Endothelial cell of umbilical vein (primary cell): ENCODE data around the gene HPSE2. TPM values are rescaled to one million over a fixed set of nuclear protein-coding genes. Genes with fewer than 3 reads are reported as not detected.

Experiments
- BruUV-seq: library from RNA; stranded (reverse); fragments of 400-500 nt; replicated peaks from 2 replicates; lab custom pipeline; 2021; lab: Mats Ljungman, UMichigan
- CTCF ChIA-PET: fragments of 300-600, 350-600 bp; sonication (Branson Sonifier 250); formaldehyde crosslinking; loops from one replicate; lab custom pipeline; 2021; ENCODE audit warnings: antibody characterized with exemption, inconsistent platforms; lab: Charles Lee
- POLR2A ChIA-PET: fragments of 300-600, 350-600 bp; sonication (Branson Sonifier 250); formaldehyde crosslinking; loops from one replicate; lab custom pipeline; 2021; ENCODE audit warnings: antibody characterized with exemption, inconsistent platforms; lab: Charles Lee
- DNase-seq: peaks from one replicate; pipeline ENCODE4 v3.0.0-alpha.2; 2011; ENCODE audit warnings: low read depth, low spot score
- FAIRE-seq: peaks from 2 replicates; lab custom pipeline; 2011; peaks lifted over from hg19 to GRCh38; lab: Jason Lieb, UNC
- H2AFZ ChIP-seq: 2 replicates; pipeline ENCODE4 v1.6.0; 2012; ENCODE audit warnings: low read depth, low read length, control low read depth, inconsistent platforms
- H3K27ac ChIP-seq: 2 replicates; pipeline ENCODE4 v1.5.1; 2011; ENCODE audit warnings: low read depth, mild to moderate bottlenecking, control low read depth, low read length, moderate library complexity; ENCODE audit not compliant: insufficient read depth
- H3K27me3 ChIP-seq, 2 experiments: 2 replicates each; pipeline versions ENCODE4 v1.6.0 to v1.6.1; 2011; ENCODE audit warnings: low read length in 2 of 2, mixed read lengths in 1 of 2; ENCODE audit not compliant: control insufficient read depth in 2 of 2, insufficient read depth in 2 of 2
- H3K36me3 ChIP-seq, 2 experiments: 2 replicates in 1 of 2; 3 replicates in 1 of 2; pipeline ENCODE4 v1.5.1; 2011; ENCODE audit warnings: low read length in 2 of 2, mild to moderate bottlenecking in 1 of 2, moderate library complexity in 1 of 2; ENCODE audit not compliant: control insufficient read depth in 2 of 2, insufficient read depth in 2 of 2; ENCODE audit errors: extremely low read depth in 1 of 2
- H3K4me1 ChIP-seq: 3 replicates; pipeline ENCODE4 v1.5.1; 2011; ENCODE audit warnings: mild to moderate bottlenecking, low read length; ENCODE audit not compliant: control insufficient read depth, insufficient read depth; ENCODE audit errors: extremely low read depth
- H3K4me2 ChIP-seq: 2 replicates; pipeline ENCODE4 v1.6.1; 2011; ENCODE audit warnings: low read length, control low read depth, mixed read lengths; ENCODE audit not compliant: insufficient read depth
- H3K4me3 ChIP-seq, 3 experiments: fragments of 200-600 bp in 1 of 3; sonication (generic), shearing (Covaris generic) in 1 of 3; replicated peaks in 1 of 3; 2 replicates each; pipeline ENCODE4 v1.5.1; 2011 to 2016; ENCODE audit warnings: control low read depth in 3 of 3, low read length in 3 of 3, mild to moderate bottlenecking in 2 of 3, inconsistent platforms in 1 of 3, low read depth in 1 of 3, moderate library complexity in 1 of 3; ENCODE audit not compliant: insufficient read depth in 1 of 3
- H3K79me2 ChIP-seq: 2 replicates; pipeline ENCODE4 v1.6.0; 2012; ENCODE audit warnings: low read length, inconsistent platforms; ENCODE audit not compliant: control insufficient read depth, insufficient read depth
- H3K9ac ChIP-seq: replicated peaks from 2 replicates; pipeline ENCODE3; 2011; ENCODE audit warnings: low read length, control low read depth; ENCODE audit not compliant: insufficient read depth; ENCODE audit errors: extremely low read depth
- H3K9me1 ChIP-seq: replicated peaks from 3 replicates; pipeline ENCODE4 v1.6.0; 2011; ENCODE audit warnings: mild to moderate bottlenecking, low read length; ENCODE audit not compliant: control insufficient read depth, insufficient read depth; ENCODE audit errors: extremely low read depth
- H3K9me3 ChIP-seq: replicated peaks from 2 replicates; pipeline ENCODE4 v1.5.1; 2012; ENCODE audit warnings: low read length, inconsistent platforms; ENCODE audit not compliant: control insufficient read depth, insufficient read depth
- H4K20me1 ChIP-seq: replicated peaks from 2 replicates; pipeline ENCODE3; 2011; ENCODE audit warnings: mild to moderate bottlenecking, low read length; ENCODE audit not compliant: control insufficient read depth, insufficient read depth; ENCODE audit errors: extremely low read depth
- EZH2 ChIP-seq: IDR thresholded peaks from 2 replicates; pipeline ENCODE4 v1.6.1; 2012; ENCODE audit warnings: borderline replicate concordance, low read depth, mild to moderate bottlenecking, moderate library complexity, low read length, inconsistent platforms; ENCODE audit not compliant: severe bottlenecking
- FOS ChIP-seq: IDR thresholded peaks from 2 replicates; pipeline ENCODE4 v1.6.1; 2011; ENCODE audit warnings: mild to moderate bottlenecking, low read length, moderate library complexity, borderline replicate concordance; ENCODE audit not compliant: insufficient read depth
- GATA2 ChIP-seq: IDR thresholded peaks from 2 replicates; pipeline ENCODE4 v1.7.0; 2011; ENCODE audit warnings: low read depth, mild to moderate bottlenecking, moderate library complexity, mixed read lengths, low read length; ENCODE audit not compliant: insufficient read length, insufficient read depth
- JUN ChIP-seq: IDR thresholded peaks from 2 replicates; pipeline ENCODE4 v1.6.1; 2011; ENCODE audit warnings: borderline replicate concordance, low read depth; ENCODE audit not compliant: insufficient read length, insufficient read depth
- MYC ChIP-seq: IDR thresholded peaks from one replicate; pipeline ENCODE4 v1.6.1; 2011; ENCODE audit warnings: mild to moderate bottlenecking, low read depth, low read length
- POLR2A ChIP-seq: IDR thresholded peaks from 2 replicates; pipeline ENCODE4 v1.6.1; 2012; ENCODE audit warnings: low read depth, mild to moderate bottlenecking, control low read depth, low read length
- POLR2AphosphoS5 ChIP-seq: IDR thresholded peaks from 2 replicates; pipeline ENCODE4 v1.6.1; 2012; ENCODE audit warnings: low read depth, mild to moderate bottlenecking, control low read depth, low read length, moderate library complexity; ENCODE audit not compliant: insufficient read depth
- dilution Hi-C: fragments of 300-500 bp; cut with MboI; formaldehyde crosslinking; loops from one replicate; pipeline ENCODE4 v1.15.0; 2019; ENCODE audit warnings: low sequenced_read_pairs; ENCODE audit not compliant: extremely low pct_ligation_motif_present
- intact Hi-C: fragments of 100-400 bp; cut with micrococcal nuclease; formaldehyde crosslinking; loops from one replicate; pipeline ENCODE4 v1.10.0; 2022
- polyA plus RNA-seq, 4 experiments: library from polyadenylated mRNA; depleted of rRNA in 3 of 4; stranded (reverse) in 3 of 4; unstranded in 1 of 4; fragments of >200 nt; gene quantifications; 2 replicates each; pipeline versions ENCODE4 v1.2.1 to v1.2.3, GENCODE V29; 2011 to 2012; ENCODE audit warnings: missing spikeins in 1 of 4
- total RNA-seq: library from RNA; stranded (reverse); gene quantifications from 2 replicates; pipeline ENCODE4 v1.2.3, GENCODE V29; 2021
- TF ChIP-seq, protein P1 (sequence below): IDR thresholded peaks from 2 replicates; pipeline ENCODE4 v1.6.1; 2011; ENCODE audit not compliant: insufficient read depth, insufficient read length
- TF ChIP-seq, protein P2 (sequence below), 2 donors: IDR thresholded peaks; 1 replicate in 1 of 2; 2 replicates in 1 of 2; pipeline ENCODE4 v1.5.1; 2011; ENCODE audit warnings: low read length in 2 of 2, mild to moderate bottlenecking in 2 of 2, moderate library complexity in 2 of 2, control low read depth in 1 of 2, inconsistent platforms in 1 of 2, low read depth in 1 of 2; ENCODE audit not compliant: insufficient read depth in 1 of 2; ENCODE audit errors: extremely low read depth in 1 of 2

HPSE2 gene
- total and polyA plus RNA-seq, 2 donors (not counting 3 experiments of a cell fraction or from before 2014, with no cell fraction given) = not detected

GRCh38 chr10:98460837-98461499 is 774.7 kb downstream of the HPSE2 start:
- Histone ChIP-seq H3K9ac (peak overlapping the region; percentile 72), H3K9me3 (no peaks in the 10 kb centered on the region), H3K27ac (peak overlapping the region; percentile 98), H3K4me2 (peak overlapping the region; percentile 67), H3K4me3 (no peak overlapping the region), H3K79me2 (no peaks in the 10 kb centered on the region), H2AFZ (peak overlapping the region; percentile 76), H3K4me1 (peaks cover 15% of the 10 kb centered on the region), H3K36me3 (no peaks in the 10 kb centered on the region), H3K9me1 (no peaks in the 10 kb centered on the region), H4K20me1 (no peaks in the 10 kb centered on the region), H3K27me3 (no peaks in the 10 kb centered on the region)
- intact Hi-C loops (loop anchor here (1.0 to 10.0 kb wide), 4 partner anchors 15 to 934 kb away; partner anchors contain the start of genes HPS1 and LOXL4), dilution Hi-C loops (no loop called here)
- CTCF ChIA-PET = interaction anchor here (0.6 to 1.5 kb wide), 12 partner anchors 8 to 1320 kb away, joined by 3 to 9 read pairs (median 4); partner anchors contain the start of gene PYROXD2
- DNase-seq (peak; percentile 93), FAIRE-seq (peak; percentile 99)
- TF ChIP-seq POLR2AphosphoS5 = peak; percentile 94
- TF ChIP-seq, protein P1, sequence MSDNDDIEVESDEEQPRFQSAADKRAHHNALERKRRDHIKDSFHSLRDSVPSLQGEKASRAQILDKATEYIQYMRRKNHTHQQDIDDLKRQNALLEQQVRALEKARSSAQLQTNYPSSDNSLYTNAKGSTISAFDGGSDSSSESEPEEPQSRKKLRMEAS = no peak
- TF ChIP-seq GATA2 = peak; percentile 76
- peak; percentile 12 for TF ChIP-seq MYC
- TF ChIP-seq EZH2 = no peak
- peak; percentile 100 for TF ChIP-seq JUN
- TF ChIP-seq FOS = peak; percentile 100
- no peak for TF ChIP-seq POLR2A
- TF ChIP-seq, protein P2, sequence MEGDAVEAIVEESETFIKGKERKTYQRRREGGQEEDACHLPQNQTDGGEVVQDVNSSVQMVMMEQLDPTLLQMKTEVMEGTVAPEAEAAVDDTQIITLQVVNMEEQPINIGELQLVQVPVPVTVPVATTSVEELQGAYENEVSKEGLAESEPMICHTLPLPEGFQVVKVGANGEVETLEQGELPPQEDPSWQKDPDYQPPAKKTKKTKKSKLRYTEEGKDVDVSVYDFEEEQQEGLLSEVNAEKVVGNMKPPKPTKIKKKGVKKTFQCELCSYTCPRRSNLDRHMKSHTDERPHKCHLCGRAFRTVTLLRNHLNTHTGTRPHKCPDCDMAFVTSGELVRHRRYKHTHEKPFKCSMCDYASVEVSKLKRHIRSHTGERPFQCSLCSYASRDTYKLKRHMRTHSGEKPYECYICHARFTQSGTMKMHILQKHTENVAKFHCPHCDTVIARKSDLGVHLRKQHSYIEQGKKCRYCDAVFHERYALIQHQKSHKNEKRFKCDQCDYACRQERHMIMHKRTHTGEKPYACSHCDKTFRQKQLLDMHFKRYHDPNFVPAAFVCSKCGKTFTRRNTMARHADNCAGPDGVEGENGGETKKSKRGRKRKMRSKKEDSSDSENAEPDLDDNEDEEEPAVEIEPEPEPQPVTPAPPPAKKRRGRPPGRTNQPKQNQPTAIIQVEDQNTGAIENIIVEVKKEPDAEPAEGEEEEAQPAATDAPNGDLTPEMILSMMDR (IDR thresholded peaks at IDR 0.05; ENCODE audit: extremely low read depth in 1 of 2, insufficient read depth in 1 of 2, low read depth in 1 of 2, low read length in 2 of 2) = no peak
- POLR2A ChIA-PET = interaction anchor here (0.9 to 1.0 kb wide), 2 partner anchors 15 to 46 kb away, joined by 3 to 4 read pairs; partner anchors contain the start of gene PYROXD2
- BruUV-seq = TSS peak; percentile 94
